SH-SY5Y (cell line): ENCODE measurements around the gene IL3.

Source experiments
- GATA2 ChIP-seq: IDR thresholded peaks from 2 replicates; pipeline ENCODE4 v1.6.1; 2011; ENCODE audit warnings: mild to moderate bottlenecking, low read depth, low read length
- GATA3 ChIP-seq: IDR thresholded peaks from 2 replicates; pipeline ENCODE4 v1.6.1; 2011; ENCODE audit warnings: low read depth, mild to moderate bottlenecking, low read length, moderate library complexity

- TF ChIP-seq GATA2 (no peak), GATA3 (no peak)
These were observed 7.0 kb downstream of the IL3 start for GRCh38 chr5:132067451-132067850.
